Adrenal gland (tissue), 12 donors: ENCODE measurements around the gene ASPHD2. TPM values are rescaled to one million over a fixed set of nuclear protein-coding genes. Genes with fewer than 3 reads are reported as not detected.

Experiments
- DNase-seq, 7 donors: peaks; one replicate each; pipeline ENCODE4 v3.0.0-alpha.2; 2019 to 2020
- H3K27ac ChIP-seq, 5 donors: fragments of 200-600 bp; sonication (generic) in 4 of 5; 1 replicate in 3 of 5; 2 replicates in 2 of 5; pipeline versions ENCODE4 v1.5.1 to v1.8.0; 2016 to 2020; ENCODE audit warnings: mild to moderate bottlenecking in 1 of 5
- H3K27me3 ChIP-seq: fragments of 200-600 bp; 2 replicates; pipeline ENCODE4 v1.8.0; 2021
- H3K36me3 ChIP-seq, 2 donors: fragments of 200-600 bp; replicated peaks in 1 of 2; 1 replicate in 1 of 2; 2 replicates in 1 of 2; pipeline versions ENCODE4 v1.5.1 to v1.8.0; 2018 to 2022
- H3K4me1 ChIP-seq, 2 donors: fragments of 200-600 bp; replicated peaks in 1 of 2; 1 replicate in 1 of 2; 2 replicates in 1 of 2; pipeline versions ENCODE4 v1.5.1 to v1.8.0; 2018 to 2021
- H3K4me3 ChIP-seq, 4 donors: fragments of 200-600 bp; sonication (generic) in 3 of 4; one replicate each; pipeline ENCODE4 v1.5.1; 2016 to 2018
- H3K9me3 ChIP-seq, 3 donors: fragments of 200-600 bp; sonication (generic) in 1 of 3; replicated peaks in 1 of 3; 1 replicate in 2 of 3; 2 replicates in 1 of 3; pipeline versions ENCODE4 v1.5.1 to v1.8.0; 2016 to 2021
- CTCF ChIP-seq, 6 experiments: fragments of 450-650 bp in 4 of 6; fragments of 200-600 bp in 2 of 6; sonication (generic) in 1 of 6; IDR thresholded peaks; 1 replicate in 5 of 6; 2 replicates in 1 of 6; pipeline versions ENCODE4 v1.5.1 to v1.8.0; 2016 to 2021; ENCODE audit warnings: antibody characterized with exemption in 6 of 6, mild to moderate bottlenecking in 2 of 6, moderate library complexity in 1 of 6
- POLR2A ChIP-seq, 2 donors: fragments of 450-650 bp; IDR thresholded peaks; one replicate each; pipeline ENCODE4 v1.6.1; 2017; ENCODE audit warnings: antibody characterized with exemption in 2 of 2, mild to moderate bottlenecking in 2 of 2, moderate library complexity in 1 of 2
- WGBS, 4 donors: extraction: QIAGEN DNeasy Blood & Tissue Kit in 2 of 4; methylation state at CpG; one replicate each; pipeline versions ENCODE4 v1.1.5 to v1.1.7; 2013 to 2017; 5-methylcytosine and 5-hydroxymethylcytosine counted together
- intact Hi-C, 2 donors: fragments of 100-400 bp; cut with DNase I; formaldehyde crosslinking; loops; one replicate each; pipeline versions ENCODE4 v1.14.1 to v1.15.0; 2022 to 2023
- polyA plus RNA-seq, 3 donors: library from polyadenylated mRNA; stranded (reverse); fragments of 200-250 nt in 2 of 3; fragments of 350-450 nt in 1 of 3; fragmentation: Illumina TruSeq in 1 of 3; extraction: RNeasy Lipid Tissue Mini Kit (QIAGEN cat#74804) in 1 of 3; gene quantifications; one replicate each; pipeline ENCODE4 v1.2.3, GENCODE V29; 2013 to 2014
- total RNA-seq, 9 donors: library from RNA; depleted of rRNA in 4 of 9; stranded (reverse); fragments of >200 nt in 4 of 9; fragments of 120-200 nt in 1 of 9; fragmentation: NEBNext Ultra II Directional in 1 of 9; extraction: Animal tissue kit (Norgen Biotek cat#: 25700) in 1 of 9; gene quantifications; one replicate each; pipeline versions ENCODE4 v1.1.0 to v1.2.4, GENCODE V29; 2013 to 2023
- donor health status: healthy with polysubstance abuse.
- donor health status: Bipolar disorder and iron deficiency.
- donor health status: DM: yes; HTN: yes; CAD: no.
- donor health status: DM: no; HTN: no; CAD: no.
- donor health status: DM: no; HTN: no; CAD: no.
- donor health status: DM: yes; HTN: yes; CAD: no.

The ASPHD2 gene
- total and polyA plus RNA-seq, 12 donors = 0.06 to 1.7 (median 0.45) TPM

DNA sequence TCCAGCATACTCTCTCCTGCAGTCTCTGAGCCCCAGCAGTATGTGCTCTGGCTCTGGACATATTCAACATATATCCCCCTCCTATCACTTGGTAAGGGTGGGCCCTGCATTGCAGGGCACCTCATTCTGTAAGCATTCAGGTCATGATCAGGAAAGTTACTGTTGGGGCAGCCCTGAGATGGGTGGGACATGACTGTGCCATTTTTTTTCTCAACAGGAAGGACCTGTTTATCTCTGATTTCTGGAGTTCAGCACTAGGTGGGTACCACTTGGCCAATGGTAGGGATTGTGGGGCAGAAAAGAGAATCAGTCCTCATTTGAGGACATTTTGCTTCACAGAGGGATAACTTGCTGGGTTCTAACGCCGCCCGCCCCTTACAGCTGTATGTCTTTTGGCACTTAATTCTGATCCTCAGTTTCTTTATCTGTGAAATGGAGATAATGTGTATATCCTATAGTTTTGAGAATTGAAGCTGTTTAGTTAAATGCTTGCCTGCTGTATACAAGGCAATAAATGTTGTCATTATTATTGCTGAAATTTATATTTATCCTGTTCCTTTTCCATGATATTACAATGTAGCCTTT lies 56.8 kb downstream of the ASPHD2 start:
- no peaks in the 10 kb centered on the region for H3K27me3 ChIP-seq
- peaks cover 13 to 38% of the 10 kb centered on the region in 2 donors for H3K4me1 ChIP-seq
- intact Hi-C loops = no loop called here
- no peak overlapping the region for H3K4me3 ChIP-seq
- 59 to 76% (median 68%) methylated on average over 3 of the region's 3 CpGs for WGBS, 4 donors
- no peak for TF ChIP-seq CTCF (IDR thresholded peaks at IDR 0.05)
- no peak for TF ChIP-seq POLR2A (IDR thresholded peaks at IDR 0.05)
- peaks cover 0 to 33% of the 10 kb centered on the region in 2 donors for H3K36me3 ChIP-seq
- no peak overlapping the region for H3K27ac ChIP-seq
- DNase-seq = no peak
- no peaks in the 10 kb centered on the region for H3K9me3 ChIP-seq

- TF ChIP-seq POLR2A (IDR thresholded peaks at IDR 0.05) = no peak
- no peak for TF ChIP-seq CTCF (IDR thresholded peaks at IDR 0.05)
- H3K9me3 ChIP-seq = no peaks in the 10 kb centered on the region
- DNase-seq = no peak
- H3K27me3 ChIP-seq = no peaks in the 10 kb centered on the region
- intact Hi-C loops = no loop called here
- no peak overlapping the region for H3K27ac ChIP-seq
- no peak overlapping the region for H3K4me3 ChIP-seq
- peaks cover 0 to 38% of the 10 kb centered on the region in 2 donors for H3K36me3 ChIP-seq
- 90 to 92% (median 90%) methylated on average over 5 of the region's 5 CpGs for WGBS, 4 donors
- H3K4me1 ChIP-seq = peaks cover 13 to 33% of the 10 kb centered on the region in 2 donors
Measured at GRCh38 chr22:26486394-26486793, 57.3 kb downstream of the ASPHD2 start.

DNA sequence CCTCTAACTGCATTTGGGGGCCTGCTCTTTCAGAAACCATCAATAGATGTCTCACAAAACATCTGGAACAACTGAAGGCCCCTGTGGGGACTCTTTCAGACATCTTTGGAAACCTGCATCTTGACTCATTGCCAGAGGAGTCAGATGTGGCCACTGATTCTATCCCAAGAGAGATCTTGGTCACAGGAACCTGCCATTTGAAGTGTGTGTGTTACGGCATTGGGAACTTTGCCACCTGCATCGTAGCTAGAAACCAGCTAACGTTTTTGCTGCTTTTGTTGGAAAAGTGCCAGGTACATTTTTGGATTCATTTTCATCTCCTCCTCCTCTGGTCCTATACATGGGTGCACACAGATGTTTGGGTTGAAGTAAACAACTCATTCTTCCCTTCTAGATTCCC lies 58.9 kb downstream of the ASPHD2 start:
- H3K36me3 ChIP-seq = peaks cover 0 to 54% of the 10 kb centered on the region in 2 donors
- no peak for TF ChIP-seq POLR2A (IDR thresholded peaks at IDR 0.05)
- TF ChIP-seq CTCF (IDR thresholded peaks at IDR 0.05) = no peak

DNA sequence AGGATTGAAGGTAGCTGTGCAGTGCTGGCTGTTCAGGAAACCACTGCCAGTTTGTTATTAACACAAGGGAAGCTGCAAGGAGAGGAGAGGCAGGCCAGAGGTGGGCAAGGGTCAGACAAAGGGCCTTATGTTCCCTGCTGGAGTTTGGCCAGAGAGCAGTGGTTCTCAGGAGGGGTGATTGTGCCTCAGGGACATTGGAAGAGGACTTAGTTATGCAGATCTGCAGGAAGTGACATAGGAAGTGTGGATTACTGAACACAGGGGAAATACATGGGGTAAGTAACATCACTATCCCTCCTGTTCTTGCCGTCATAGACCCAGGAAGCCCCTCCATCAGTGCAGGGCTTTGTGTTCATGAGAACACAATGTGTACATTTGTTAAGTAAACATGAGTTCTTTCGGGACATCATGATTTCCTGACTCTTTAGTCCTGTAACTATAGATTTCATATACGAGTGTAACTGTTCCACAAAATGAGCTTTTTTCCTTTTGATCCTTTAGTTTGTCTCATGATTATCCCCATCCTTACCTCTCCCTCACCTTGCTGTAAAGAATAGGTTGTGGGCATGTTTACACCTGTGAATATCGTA lies 60.5 kb downstream of the ASPHD2 start:
- Histone ChIP-seq H3K4me3 (no peak overlapping the region), H3K27ac (no peak overlapping the region), H3K36me3 (peaks cover 0 to 70% of the 10 kb centered on the region in 2 donors), H3K9me3 (no peaks in the 10 kb centered on the region), H3K27me3 (no peaks in the 10 kb centered on the region), H3K4me1 (peaks cover 12 to 23% of the 10 kb centered on the region in 2 donors)
- intact Hi-C loops = loop anchor here in 1 of 2 donors (5.0 kb wide), 1 partner anchor 98 kb away; no protein-coding TSS in a partner anchor
- DNase-seq = no peak
- 83 to 89% (median 84%) methylated on average over 4 of the region's 4 CpGs for WGBS, 4 donors
- TF ChIP-seq CTCF (IDR thresholded peaks at IDR 0.05) = no peak
- TF ChIP-seq POLR2A (IDR thresholded peaks at IDR 0.05) = no peak

More for the DNA sequence above, 58.9 kb downstream of the ASPHD2 start:
- Histone ChIP-seq H3K4me3 (no peak overlapping the region), H3K27ac (no peak overlapping the region), H3K27me3 (no peaks in the 10 kb centered on the region), H3K4me1 (peaks cover 10 to 21% of the 10 kb centered on the region in 2 donors), H3K9me3 (no peaks in the 10 kb centered on the region)
- 0 to 53% (median 39%) methylated on average over 1 to 3 of the region's 3 CpGs for WGBS, 4 donors
- intact Hi-C loops = no loop called here
- DNase-seq = no peak
